Ramos (cell line): Measurements from ENCODE around the gene FBP2.

Source experiments
- in situ Hi-C: fragments of 300-500 bp; cut with MboI; formaldehyde crosslinking; loops from one replicate; pipeline ENCODE4 v1.14.3; 2022; ENCODE audit warnings: low sequenced_read_pairs; ENCODE audit not compliant: unreplicated experiment

FBP2 gene

GRCh38 chr9:94593459-94594345 lies at the start of gene FBP2:
Gene FBP2, minus strand, starts transcription at chr9:94593824. Its CDS starts 98 bp downstream, at chr9:94593726.
- in situ Hi-C loops: loop anchor here (25.0 kb wide), 1 partner anchor 531 kb away; no protein-coding TSS in a partner anchor

- in situ Hi-C loops: no loop called here
These were observed 49.6 kb upstream of the FBP2 start for GRCh38 chr9:94643176-94643575.

GRCh38 chr9:94642501-94642900 lies 48.9 kb upstream of the FBP2 start:
- in situ Hi-C loops: no loop called here

- in situ Hi-C loops: no loop called here
These were observed 46.4 kb upstream of the FBP2 start for GRCh38 chr9:94639999-94640376.

GRCh38 chr9:94639061-94639998 lies 45.7 kb upstream of the FBP2 start, which contains the start of gene FBP1:
Gene FBP1, minus strand, starts transcription at chr9:94639518. Its CDS starts 208 bp downstream, at chr9:94639310.
- in situ Hi-C loops: no loop called here

- in situ Hi-C loops: no loop called here
These were observed 44.9 kb upstream of the FBP2 start for GRCh38 chr9:94638335-94639060.

GRCh38 chr9:94632737-94633136 lies 39.1 kb upstream of the FBP2 start:
- in situ Hi-C loops: no loop called here

GRCh38 chr9:94631599-94631998 lies 38.0 kb upstream of the FBP2 start:
- in situ Hi-C loops: no loop called here

- in situ Hi-C loops: no loop called here
These were observed 37.2 kb upstream of the FBP2 start for GRCh38 chr9:94630833-94631232.

GRCh38 chr9:94630281-94630680 lies 36.7 kb upstream of the FBP2 start:
- in situ Hi-C loops: no loop called here

GRCh38 chr9:94627287-94627686 lies 33.7 kb upstream of the FBP2 start:
- in situ Hi-C loops: no loop called here

GRCh38 chr9:94625835-94626234 lies 32.2 kb upstream of the FBP2 start:
- in situ Hi-C loops: no loop called here

GRCh38 chr9:94624629-94625028 lies 31.0 kb upstream of the FBP2 start:
- in situ Hi-C loops: no loop called here

GRCh38 chr9:94623253-94623652 lies 29.6 kb upstream of the FBP2 start:
- in situ Hi-C loops: no loop called here

GRCh38 chr9:94622087-94622800 lies 28.6 kb upstream of the FBP2 start:
- in situ Hi-C loops: no loop called here

GRCh38 chr9:94619026-94619425 lies 25.4 kb upstream of the FBP2 start:
- in situ Hi-C loops: no loop called here

GRCh38 chr9:94613003-94613402 lies 19.4 kb upstream of the FBP2 start:
- in situ Hi-C loops: no loop called here

- in situ Hi-C loops: no loop called here
These were observed 18.4 kb upstream of the FBP2 start for GRCh38 chr9:94612071-94612470.

- in situ Hi-C loops: no loop called here
These were observed 18.0 kb upstream of the FBP2 start for GRCh38 chr9:94611638-94612068.
